ENCODE results near the gene SORL1.
A peak's percentile ranks its signal among the peaks of the same experiment; 100 is the strongest.

The SORL1 gene

DNA sequence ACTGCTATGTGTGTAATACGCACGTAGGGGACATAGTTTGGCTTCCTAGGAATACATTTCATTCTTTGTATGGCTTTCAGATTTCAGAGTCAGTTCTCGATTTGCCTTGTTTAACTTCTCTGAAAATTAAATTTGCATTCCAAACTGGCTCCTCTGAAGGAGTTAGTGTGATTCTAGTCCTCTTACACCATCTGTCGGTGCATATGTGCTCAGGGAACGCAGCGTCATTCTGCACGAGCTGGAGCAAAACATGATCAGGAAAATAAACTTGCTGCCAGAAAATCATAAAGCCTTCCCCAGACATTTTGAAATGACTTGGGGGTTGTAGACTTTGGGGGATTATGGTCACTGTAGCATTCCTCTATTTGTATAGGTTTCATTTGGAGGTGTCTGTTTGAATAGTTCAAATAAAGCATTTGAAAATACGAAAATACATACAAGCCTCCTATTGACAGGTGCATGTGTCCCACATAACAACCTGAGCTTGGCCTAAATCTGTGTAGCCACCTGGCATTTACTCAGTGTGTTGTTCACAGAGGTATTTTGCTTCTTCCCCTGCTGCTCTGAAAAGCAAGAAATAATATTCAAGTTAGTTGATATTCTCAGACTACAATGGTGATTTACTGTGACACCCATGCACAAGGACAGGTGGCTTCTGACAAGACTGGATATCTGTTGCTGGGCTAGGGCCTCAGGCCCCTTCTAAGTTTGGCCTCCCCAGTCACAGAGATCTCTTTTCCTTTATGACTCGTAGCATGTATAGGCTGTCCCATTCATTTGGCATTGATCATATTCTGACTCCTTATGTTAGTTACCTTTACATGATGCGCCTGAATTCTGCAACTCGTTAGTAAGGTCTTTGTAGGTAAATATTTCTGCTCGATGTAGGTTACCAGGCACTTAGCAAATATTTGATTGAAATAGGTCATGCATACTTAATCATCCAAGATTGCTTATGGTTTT, 82.3 kb downstream of the SORL1 start:
- FAIRE-seq, result no peak

DNA sequence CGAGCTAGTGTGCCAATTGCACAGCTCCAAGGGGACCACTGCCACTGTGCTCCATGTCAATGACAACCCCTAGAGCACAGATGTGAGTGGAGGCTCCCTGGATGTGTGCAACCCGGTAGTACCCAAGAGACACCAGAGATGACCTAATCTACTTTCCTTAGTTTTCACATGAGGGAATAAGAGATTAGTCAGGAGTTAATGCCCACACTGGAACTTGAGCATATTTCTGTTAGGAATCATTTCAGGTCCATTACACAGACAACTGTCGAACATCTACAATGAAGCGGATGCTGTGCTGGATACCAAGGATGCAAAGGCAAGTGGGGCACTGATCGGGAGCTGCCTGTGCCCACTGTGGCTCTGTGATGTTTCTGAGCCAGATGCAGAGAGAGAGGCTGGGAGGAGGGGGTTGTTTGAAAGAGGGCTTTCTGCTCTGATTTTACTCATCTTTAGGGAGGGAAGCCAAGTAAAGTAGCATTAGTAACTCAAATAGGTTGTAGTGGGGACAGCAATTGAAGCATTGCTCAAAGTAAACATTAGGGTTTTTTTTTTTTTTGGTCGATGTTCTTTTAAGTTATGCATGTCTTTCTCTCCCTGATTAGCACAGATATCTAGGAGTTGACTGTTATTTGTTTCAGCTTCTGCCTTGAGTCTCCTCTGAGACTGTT, 83.1 kb downstream of the SORL1 start:
- DNase-seq (ENCODE audit: low spot score) (no peak), FAIRE-seq (no peak)

More for the DNA sequence above, 82.3 kb downstream of the SORL1 start:
- no peak for DNase-seq (ENCODE audit: low spot score)

DNA sequence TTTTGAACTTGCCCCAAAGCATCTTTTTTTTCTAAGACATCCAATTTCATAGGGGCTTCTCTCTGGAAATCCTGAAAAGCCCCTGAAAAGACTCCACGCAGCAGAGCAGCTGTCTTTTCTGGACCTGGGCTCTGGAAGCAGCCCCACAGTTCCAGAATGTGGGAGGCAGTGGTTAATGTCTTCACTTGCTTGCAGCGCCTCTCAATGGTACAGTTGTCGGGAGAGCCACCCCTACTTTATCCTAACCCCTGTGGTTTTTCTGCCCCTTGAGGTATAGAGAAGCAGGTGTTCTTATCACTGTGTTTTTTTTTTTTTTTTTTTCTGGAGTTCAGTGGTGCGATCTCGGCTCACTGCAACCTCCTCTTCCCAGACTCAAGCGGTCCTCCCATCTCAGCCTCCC, 84.0 kb downstream of the SORL1 start:
- DNase-seq (ENCODE audit: low spot score), result no peak
- FAIRE-seq, result no peak

DNA sequence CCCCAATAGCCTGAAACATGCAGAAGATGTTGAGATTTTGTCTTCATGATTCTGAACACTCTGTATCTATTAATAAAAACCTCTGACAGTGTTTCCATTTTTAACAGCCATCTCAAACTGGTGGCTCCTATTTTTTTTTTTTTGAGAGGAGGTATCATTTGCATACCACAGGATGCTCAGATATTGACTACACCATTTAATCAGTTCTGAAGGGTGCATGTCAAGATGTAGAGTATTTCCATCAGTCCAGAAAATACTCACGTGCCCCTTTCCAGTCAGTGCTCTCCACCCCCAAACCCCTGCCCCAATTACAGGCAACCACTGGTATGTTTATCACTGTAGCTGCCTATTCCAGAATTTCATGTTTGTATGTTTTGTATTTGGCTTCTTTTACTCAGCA, 85.9 kb downstream of the SORL1 start:
- DNase-seq (ENCODE audit: low spot score) (no peak), FAIRE-seq (no peak)

DNA sequence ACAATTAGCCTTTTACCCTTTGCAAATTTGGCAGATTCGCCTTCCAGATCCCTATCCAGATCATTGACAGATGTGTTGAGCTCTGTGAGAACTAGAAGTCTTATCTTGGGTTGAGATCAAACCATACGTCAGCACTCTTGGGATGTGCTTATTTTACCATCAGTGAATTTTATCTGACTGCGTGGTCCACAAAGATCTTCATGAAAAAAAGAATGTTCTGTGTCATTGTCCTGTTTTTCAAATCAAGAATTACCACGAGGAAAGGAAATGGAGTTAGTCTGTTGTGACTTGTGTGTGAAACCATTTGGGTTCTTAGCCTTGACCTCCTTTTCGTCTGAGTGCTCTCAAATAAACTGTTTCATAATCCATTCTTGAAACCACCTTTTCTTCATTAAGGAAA, 86.9 kb downstream of the SORL1 start:
- DNase-seq (ENCODE audit: low spot score) (no peak), FAIRE-seq (no peak)

DNA sequence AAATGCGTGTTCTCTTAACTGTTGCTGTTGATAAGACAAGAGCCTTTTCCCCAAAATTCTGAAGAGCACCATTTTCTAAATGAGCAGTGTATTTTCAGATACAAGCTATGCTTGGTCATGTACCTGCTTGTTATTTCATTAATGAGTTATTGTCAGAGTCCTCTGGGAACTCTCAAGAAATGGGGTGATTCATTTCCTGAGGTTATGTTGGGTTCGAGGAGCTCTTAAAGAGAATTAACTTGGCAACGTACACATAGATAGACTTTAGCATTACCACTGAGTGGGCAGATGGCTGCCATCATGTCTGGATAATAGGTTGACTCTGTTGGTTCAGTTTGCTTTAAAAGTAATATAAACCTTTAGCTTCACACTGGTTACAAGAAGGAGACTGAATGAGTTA, 88.5 kb downstream of the SORL1 start:
- no peak for FAIRE-seq
- DNase-seq (ENCODE audit: low spot score), result no peak

DNA sequence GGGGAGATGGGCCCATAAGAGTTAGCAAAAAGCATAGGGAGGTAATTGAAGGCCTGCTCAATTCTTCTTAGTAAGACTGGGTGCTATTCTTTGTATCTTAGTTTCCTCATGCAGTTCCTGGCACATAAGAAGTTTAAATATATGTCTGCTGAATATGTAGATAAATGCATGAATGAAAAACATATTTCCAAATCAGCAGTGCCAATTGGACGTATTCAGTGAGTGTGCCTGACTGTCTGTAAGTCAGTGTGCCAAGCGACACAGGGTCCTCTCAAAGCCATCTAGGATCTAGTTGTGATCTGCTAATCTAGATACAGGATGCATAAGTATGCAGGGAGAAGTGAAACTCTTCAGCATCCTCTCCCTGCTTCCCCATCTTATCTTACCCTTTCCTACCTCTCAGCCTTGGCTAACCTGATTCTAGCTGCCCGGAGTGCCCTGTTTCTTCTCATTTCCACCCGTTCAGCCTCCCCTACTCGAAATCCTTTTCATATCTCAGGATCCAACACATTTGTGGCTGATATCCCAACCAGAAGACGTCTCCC, 91.8 kb downstream of the SORL1 start:
- no peak for FAIRE-seq
- no peak for DNase-seq (ENCODE audit: low spot score)

DNA sequence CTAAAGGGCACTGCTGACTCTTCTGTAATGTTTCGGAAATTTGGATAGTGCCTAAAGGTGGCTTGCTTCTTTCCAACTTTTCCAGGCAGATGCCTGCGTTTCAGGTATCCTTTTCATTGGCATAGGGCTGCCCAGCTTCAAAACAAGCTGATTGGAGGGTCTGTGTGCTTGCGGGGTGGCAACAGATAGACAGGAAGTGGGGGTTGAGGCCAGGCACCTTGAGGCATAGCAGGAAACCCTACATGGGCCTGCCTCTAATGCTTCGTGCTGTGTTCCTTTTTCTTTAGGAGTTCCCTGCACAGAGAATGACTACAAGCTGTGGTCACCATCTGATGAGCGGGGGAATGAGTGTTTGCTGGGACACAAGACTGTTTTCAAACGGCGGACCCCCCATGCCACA, 92.8 kb downstream of the SORL1 start:
- FAIRE-seq (no peak), DNase-seq (ENCODE audit: low spot score) (no peak)

DNA sequence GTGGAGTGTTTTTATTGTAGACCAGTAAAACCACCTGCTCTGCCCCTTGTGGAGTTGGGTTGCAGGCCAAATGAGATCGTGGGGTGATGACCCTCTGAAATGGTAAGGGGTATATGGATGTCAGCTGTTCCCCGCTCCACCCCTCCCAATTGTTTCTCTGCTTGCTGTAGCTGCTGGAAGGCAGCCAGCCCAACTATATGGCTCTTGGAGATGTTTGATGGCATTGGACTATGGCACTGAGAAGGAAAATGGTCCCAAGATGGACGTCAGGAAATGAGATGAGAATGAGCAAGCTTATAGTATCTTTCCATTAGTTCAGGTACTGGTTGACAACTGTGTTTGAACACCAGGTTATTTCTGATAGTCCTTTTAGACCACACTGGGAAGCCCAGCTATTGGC, 95.5 kb downstream of the SORL1 start:
- no peak for DNase-seq (ENCODE audit: low spot score)
- FAIRE-seq, result no peak

DNA sequence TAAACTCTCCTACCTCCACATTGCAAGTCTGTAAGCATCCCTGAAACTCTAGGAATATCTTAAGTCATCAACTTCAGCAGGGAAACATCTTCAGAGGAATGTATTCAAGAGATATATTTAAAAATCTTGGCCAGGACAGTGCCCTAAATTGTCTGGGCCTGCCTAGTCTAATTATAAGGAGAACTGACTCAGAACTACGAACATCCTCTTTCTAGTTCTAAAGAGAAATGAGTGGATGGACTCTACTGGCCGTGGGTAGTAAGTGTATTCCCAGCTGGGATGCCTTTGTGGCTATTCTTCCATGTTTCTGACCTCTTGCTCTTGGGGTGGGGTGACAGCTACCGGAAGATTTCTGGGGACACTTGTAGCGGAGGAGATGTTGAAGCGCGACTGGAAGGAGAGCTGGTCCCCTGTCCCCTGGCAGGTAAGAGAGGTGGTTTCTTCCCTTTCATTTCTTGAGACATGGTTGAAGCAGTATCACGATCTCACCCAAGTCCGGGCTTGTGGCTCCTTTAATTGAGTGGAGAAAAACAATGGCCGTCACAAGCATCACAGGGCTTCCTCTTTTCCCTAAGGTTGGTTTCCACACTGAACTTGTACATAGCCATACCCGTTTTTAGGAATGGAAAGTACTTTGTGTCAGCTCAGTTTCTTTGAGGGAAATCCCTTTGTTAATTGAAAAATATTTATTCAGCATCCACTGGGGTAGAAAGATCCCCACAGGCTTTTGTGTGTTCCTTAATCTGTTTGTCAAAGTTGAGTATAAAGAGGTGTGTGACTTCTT, 98.3 kb downstream of the SORL1 start:
- FAIRE-seq, result no peak
- no peak for DNase-seq (ENCODE audit: low spot score)

DNA sequence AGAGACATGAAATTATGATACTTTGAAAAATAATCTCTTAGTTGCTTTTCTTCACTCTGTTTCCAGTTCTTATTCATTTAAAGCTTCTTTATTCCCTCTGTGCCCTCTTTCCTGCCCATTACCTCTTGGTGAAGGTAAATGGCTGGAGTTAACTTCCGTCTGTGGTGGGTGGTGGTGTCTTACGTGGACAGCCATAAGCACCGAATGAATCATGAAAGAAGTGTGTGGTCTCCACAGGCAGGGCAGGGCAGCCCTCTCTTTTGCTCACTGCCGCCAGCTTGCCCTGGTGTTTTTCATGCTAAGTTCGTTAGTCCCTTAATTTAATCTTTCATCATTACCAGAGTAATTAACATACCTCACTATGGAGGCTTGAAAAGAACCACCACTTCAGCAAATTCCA, 99.3 kb downstream of the SORL1 start:
- no peak for FAIRE-seq
- no peak for DNase-seq (ENCODE audit: low spot score)

DNA sequence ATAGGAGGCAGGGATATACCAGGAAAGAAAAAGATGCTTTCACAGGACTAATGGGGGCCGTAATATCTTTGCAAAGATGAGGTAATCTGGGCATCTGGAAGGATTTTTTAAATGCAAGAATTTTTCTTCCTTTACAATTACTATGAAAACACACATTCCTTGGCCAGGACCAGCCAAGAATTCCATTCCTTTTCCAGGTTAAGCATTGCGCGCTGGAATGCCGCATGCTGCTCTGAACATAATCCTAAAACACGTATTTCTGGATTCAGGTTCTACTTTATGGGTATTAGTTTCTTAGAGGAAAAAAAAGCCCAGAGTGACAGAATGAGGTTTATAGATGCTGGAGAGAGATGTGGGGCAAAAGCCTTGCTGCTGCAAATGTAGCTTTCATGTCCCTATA, 100.0 kb downstream of the SORL1 start:
- FAIRE-seq, result no peak

DNA sequence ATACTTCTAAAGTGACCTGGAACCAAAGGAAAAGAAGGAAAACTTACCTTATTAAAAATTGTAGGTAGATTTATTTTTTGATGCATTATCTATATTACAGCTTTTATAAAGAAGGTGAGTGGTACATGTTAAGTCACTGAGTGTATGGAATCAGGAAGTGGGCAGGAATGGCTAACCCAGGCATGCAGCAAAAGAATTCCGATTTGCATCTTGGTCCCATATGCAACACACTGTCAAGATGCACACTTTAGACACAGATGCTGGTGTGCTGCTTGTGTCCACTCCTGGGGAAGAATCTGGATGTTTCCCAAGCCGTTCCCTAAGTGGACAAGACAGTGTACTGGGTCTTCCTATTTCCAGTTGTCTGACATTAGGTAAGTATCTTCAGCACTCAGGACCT, 100.5 kb downstream of the SORL1 start:
- FAIRE-seq (no peak), DNase-seq (ENCODE audit: low spot score) (no peak)

More for the DNA sequence above, 100.0 kb downstream of the SORL1 start:
- no peak for DNase-seq (ENCODE audit: low spot score)

DNA sequence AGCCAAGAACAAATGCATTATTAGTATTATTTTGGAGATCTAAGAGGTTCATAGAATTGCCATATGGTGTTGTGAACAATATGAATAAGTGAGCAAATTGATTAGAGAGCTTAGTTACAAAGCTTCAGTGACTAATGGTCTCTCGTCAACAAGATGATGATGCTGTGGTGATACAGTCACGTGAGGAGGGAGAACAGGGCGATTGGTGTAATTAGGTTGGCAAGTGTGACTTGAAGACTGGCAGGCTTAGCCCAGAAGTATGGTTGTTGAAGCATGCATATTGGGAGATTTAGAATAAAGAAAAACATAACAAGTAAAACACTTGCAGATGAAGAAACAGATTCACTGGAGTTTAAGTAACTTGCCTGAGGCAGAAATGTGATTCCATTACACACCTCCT, 101.3 kb downstream of the SORL1 start:
- no peak for FAIRE-seq
- no peak for DNase-seq (ENCODE audit: low spot score)

DNA sequence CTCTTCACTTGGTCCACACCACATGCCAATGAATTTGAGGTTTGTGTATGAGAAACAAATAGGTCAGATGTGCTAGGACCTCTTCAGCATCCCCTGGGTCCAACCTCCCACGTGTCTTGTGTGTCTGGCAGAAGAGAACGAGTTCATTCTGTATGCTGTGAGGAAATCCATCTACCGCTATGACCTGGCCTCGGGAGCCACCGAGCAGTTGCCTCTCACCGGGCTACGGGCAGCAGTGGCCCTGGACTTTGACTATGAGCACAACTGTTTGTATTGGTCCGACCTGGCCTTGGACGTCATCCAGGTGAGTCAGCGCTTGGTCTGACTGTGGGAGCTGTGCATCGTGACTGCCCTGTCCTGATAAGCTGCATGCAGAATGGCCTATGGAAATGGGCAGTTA, 101.7 kb downstream of the SORL1 start:
- no peak for FAIRE-seq
- DNase-seq (ENCODE audit: low spot score), result peak; percentile 5

DNA sequence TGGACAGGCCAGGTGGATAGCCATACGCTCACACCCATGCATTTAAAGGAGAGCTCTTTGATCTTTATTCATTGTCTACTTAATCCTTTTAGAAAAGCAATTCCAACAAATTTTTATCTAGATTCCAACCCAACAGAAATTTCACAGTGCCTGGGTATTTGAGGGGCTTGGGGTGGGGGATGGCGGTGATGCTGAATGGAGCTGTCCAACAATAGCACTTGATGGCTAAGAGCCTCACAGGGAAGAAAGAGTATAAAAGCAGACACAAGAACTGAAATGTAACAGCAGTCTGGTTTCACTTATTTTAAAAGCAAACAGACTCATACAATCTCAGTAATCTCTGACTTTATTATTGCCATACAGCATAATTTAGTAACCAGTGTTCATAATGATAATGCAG, 102.4 kb downstream of the SORL1 start:
- FAIRE-seq (no peak), DNase-seq (ENCODE audit: low spot score) (no peak)

DNA sequence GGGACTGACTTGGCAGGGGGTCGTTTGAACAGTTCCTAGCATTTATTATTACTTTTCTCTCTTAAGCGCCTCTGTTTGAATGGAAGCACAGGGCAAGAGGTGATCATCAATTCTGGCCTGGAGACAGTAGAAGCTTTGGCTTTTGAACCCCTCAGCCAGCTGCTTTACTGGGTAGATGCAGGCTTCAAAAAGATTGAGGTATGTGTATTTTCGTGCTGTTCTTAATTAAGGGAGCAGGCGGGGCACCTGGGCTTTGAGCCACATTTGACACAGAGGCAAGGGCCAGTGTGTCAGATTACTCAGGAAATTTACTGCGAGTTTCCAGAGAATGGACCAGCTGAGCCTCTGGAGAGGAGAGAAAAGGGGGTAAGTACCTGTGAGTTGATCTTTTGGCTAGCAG, 103.0 kb downstream of the SORL1 start:
- FAIRE-seq (no peak), DNase-seq (ENCODE audit: low spot score) (no peak)

DNA sequence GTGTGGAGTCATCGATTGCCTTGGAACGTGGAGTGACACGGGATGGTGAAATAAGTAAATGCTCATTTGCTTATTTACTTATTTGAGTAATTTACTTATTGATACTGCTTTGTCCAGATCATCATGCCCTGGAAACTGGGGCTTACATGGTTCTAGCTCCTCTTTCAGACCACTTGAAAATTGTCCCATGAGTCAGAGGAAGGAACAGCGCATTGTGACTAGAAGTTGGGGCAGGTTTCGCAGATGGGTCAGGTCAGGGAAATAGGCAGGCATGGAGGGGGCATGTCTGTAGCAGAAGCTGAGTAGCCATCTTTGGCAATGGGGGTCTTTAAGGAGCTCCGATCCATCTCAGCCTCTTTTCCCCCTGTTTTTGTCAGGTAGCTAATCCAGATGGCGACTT, 104.8 kb downstream of the SORL1 start:
- no peak for FAIRE-seq
- DNase-seq (ENCODE audit: low spot score), result no peak

DNA sequence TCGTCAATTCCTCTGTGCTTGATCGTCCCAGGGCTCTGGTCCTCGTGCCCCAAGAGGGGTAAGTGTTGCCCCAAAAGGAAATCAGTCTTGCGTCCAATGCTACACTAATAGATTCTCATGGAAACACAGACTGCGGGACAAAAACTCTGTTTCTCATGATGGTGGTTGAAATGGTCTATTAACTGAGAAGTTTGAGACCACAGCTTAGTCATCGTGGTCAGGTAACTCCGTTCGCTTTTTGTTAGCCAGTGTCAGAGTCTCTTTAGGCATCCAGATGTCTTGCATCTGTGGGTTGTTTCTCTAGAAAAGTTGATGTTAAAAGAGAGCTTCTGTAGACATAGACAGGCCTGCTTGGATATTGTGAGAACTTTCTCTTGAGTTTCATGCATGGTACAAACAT, 105.2 kb downstream of the SORL1 start:
- FAIRE-seq (no peak), DNase-seq (ENCODE audit: low spot score) (no peak)

DNA sequence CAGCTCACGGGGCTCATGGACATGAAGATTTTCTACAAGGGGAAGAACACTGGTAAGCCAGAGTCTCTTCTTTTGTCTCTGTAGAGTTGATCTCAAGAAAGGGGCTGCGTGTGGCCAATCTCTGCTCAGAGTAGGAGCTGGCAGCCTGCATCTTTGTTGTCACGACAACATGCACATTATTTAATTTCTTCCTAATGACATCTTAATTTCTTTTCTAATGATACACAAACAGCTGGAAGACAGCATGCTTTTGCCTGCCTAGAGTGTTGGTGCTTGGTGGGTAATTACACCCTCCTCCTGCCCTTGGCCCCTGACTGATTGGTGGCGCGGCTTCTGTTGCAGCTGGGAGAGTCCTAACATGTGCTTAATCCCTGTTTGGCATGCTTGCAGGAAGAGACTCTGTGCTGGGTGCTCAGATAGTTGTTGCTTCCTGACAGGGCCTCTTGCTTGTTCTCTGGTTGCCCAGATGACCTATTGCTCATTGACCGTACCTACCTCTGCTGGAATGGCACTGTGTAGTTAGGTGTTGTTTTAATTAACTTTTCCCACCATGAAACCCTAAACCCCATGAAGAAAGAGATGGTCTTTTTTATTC, 107.6 kb downstream of the SORL1 start:
- FAIRE-seq, result no peak
- DNase-seq (ENCODE audit: low spot score), result no peak

DNA sequence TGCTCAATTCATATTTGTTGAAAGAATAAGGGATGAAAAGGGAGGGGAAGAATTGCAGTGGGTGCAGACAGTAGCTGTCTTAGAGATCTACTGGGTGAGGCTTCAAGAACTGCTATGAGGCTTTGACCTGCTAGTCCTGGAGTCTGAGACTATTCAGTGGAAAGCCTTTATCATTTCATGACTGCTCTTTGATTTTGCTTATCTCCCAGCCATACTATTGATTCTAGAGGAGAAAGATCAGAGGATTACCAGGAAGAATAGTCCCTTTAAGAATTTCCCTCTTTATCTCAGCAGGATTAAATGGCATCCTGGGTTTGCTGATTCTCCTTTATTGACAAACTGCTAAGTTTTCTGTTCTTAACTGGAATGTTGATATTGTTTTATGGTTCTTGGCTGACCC, 108.1 kb downstream of the SORL1 start:
- DNase-seq (ENCODE audit: low spot score), result no peak
- FAIRE-seq, result no peak
